Measurements from ENCODE around the gene GNB1L. TPM values are rescaled to one million over a fixed set of nuclear protein-coding genes. Genes with fewer than 3 reads are reported as not detected.
"Not testable (repeated sequence)": the region's sequence is repeated elsewhere in the genome, so short reads cannot be mapped to it uniquely, and the experiment has no call there.

Gene GNB1L
- polyA plus RNA-seq, 3 donors from 2014 or later, result 19.1 to 30.6 (median 20.3) TPM

- no peak overlapping the region for H3K4me3 Mint-ChIP-seq
- H3K36me3 Mint-ChIP-seq, result peaks cover 0 to 3% (median 0%) of the 10 kb centered on the region in 3 donors
- no peaks in the 10 kb centered on the region for H3K4me1 Mint-ChIP-seq
- no peaks in the 10 kb centered on the region for H3K9me3 Mint-ChIP-seq
- H3K27ac Mint-ChIP-seq, result no peak overlapping the region
- DNase-seq, result no peak
- peaks cover 0 to 2% (median 0%) of the 10 kb centered on the region in 3 donors for H3K27me3 Mint-ChIP-seq (ENCODE audit: low read depth in 3 of 3)
Measured at GRCh38 chr22:19801340-19802000, 53.2 kb downstream of the GNB1L start.

GRCh38 chr22:19800761-19801244, 53.9 kb downstream of the GNB1L start:
- H3K4me3 Mint-ChIP-seq, result no peak overlapping the region
- peaks cover 0 to 2% (median 0%) of the 10 kb centered on the region in 3 donors for H3K27me3 Mint-ChIP-seq (ENCODE audit: low read depth in 3 of 3)
- H3K4me1 Mint-ChIP-seq, result no peaks in the 10 kb centered on the region
- peaks cover 0 to 3% (median 0%) of the 10 kb centered on the region in 3 donors for H3K36me3 Mint-ChIP-seq
- no peak overlapping the region for H3K27ac Mint-ChIP-seq
- H3K9me3 Mint-ChIP-seq, result no peaks in the 10 kb centered on the region
- no peak for DNase-seq

- Mint-ChIP-seq H3K27me3 (ENCODE audit: low read depth in 3 of 3) (peaks cover 0 to 2% (median 0%) of the 10 kb centered on the region in 3 donors), H3K27ac (no peak overlapping the region), H3K4me3 (no peak overlapping the region), H3K9me3 (no peaks in the 10 kb centered on the region), H3K4me1 (no peaks in the 10 kb centered on the region), H3K36me3 (peaks cover 0 to 5% (median 0%) of the 10 kb centered on the region in 3 donors)
- DNase-seq, result no peak
Measured at GRCh38 chr22:19800306-19800705, 54.4 kb downstream of the GNB1L start.

GRCh38 chr22:19799322-19800190, 55.1 kb downstream of the GNB1L start:
- H3K27me3 Mint-ChIP-seq (ENCODE audit: low read depth in 3 of 3), result peaks cover 0 to 2% (median 0%) of the 10 kb centered on the region in 3 donors
- no peak overlapping the region for H3K27ac Mint-ChIP-seq
- H3K9me3 Mint-ChIP-seq, result no peaks in the 10 kb centered on the region
- no peaks in the 10 kb centered on the region for H3K4me1 Mint-ChIP-seq
- H3K36me3 Mint-ChIP-seq, result peaks cover 0 to 8% (median 0%) of the 10 kb centered on the region in 3 donors
- no peak overlapping the region for H3K4me3 Mint-ChIP-seq
- no peak for DNase-seq

GRCh38 chr22:19798891-19799293, 55.8 kb downstream of the GNB1L start:
- Mint-ChIP-seq H3K4me1 (no peaks in the 10 kb centered on the region), H3K4me3 (no peak overlapping the region)

DNA sequence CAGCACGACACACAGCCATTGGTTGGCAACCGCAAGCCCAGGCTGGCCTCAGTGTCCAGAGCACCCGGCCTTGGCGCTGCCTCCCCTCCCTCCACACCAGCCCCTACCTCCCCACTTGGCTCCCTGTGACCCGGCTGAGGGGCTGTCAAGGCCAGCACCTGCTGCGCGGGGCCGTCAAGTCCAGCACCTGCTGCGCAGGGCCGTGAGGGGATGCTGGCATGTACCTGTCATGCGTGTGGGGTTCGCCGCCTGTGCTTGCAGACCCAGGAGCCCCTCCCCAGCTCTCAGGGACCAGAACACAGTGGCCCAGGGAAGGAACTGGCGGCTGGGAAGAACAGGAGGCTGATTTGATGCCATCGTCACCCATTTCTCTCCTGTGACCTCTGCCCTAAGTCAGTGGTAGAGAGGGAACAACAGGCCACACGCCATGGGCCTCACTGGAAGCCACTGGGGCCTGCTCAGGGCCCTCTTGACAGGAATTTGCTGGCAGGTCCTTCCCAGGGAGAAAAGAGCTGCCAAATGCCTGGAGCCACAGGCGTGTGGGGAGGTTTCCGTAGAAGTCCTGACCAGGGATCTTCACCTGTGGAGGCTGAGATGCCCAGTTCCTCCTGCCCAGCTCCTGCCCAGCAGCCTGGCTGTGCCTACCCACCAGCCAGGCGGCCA, 56.5 kb downstream of the GNB1L start:
- Mint-ChIP-seq H3K9me3 (peaks cover 0 to 2% (median 0%) of the 10 kb centered on the region in 6 donors), H3K27ac (no peak overlapping the region), H3K4me3 (no peak overlapping the region), H3K27me3 (ENCODE audit: low read depth in 3 of 3) (peaks cover 0 to 2% (median 0%) of the 10 kb centered on the region in 3 donors), H3K4me1 (no peaks in the 10 kb centered on the region), H3K36me3 (peaks cover 12 to 22% (median 14%) of the 10 kb centered on the region in 3 donors)
- DNase-seq, result no peak

More at GRCh38 chr22:19798891-19799293, 55.8 kb downstream of the GNB1L start:
- Mint-ChIP-seq H3K27ac (no peak overlapping the region), H3K27me3 (ENCODE audit: low read depth in 3 of 3) (peaks cover 0 to 2% (median 0%) of the 10 kb centered on the region in 3 donors), H3K9me3 (no peaks in the 10 kb centered on the region), H3K36me3 (peaks cover 7 to 15% (median 7%) of the 10 kb centered on the region in 3 donors)
- no peak for DNase-seq

- DNase-seq, result no peak
- Mint-ChIP-seq H3K27me3 (ENCODE audit: low read depth in 3 of 3) (peaks cover 0 to 2% (median 0%) of the 10 kb centered on the region in 3 donors), H3K4me3 (no peak overlapping the region), H3K4me1 (no peaks in the 10 kb centered on the region), H3K9me3 (peaks cover 0 to 2% (median under 1%) of the 10 kb centered on the region in 6 donors), H3K36me3 (peaks cover 17 to 27% (median 19%) of the 10 kb centered on the region in 3 donors), H3K27ac (no peak overlapping the region)
Measured at GRCh38 chr22:19797086-19798002, 57.3 kb downstream of the GNB1L start.

DNA sequence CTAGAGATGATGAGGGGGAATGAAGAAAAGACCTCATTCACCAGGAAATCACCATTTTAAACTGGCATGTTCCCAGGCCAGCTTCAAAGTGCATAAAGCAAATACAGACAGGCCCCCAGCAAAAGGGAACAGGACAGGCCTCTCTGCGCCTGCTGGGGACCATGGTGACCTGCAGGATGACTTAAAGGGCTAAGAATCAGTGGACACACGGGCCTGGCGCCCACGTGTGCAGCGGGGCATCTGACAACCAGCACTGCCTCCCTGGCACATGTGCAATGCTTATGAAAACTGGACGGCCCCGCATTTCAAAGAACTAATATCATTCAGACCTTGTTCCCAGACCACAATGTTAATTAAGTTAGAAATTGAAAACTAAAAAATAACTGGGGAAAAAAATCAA, 58.5 kb downstream of the GNB1L start:
- Mint-ChIP-seq H3K4me3 (no peak overlapping the region), H3K36me3 (peaks cover 29 to 37% (median 31%) of the 10 kb centered on the region in 3 donors), H3K9me3 (peaks cover 0 to 10% (median 2%) of the 10 kb centered on the region in 6 donors), H3K4me1 (no peaks in the 10 kb centered on the region), H3K27me3 (ENCODE audit: low read depth in 3 of 3) (peaks cover 0 to 2% (median 0%) of the 10 kb centered on the region in 3 donors), H3K27ac (peak overlapping the region in 1 of 6 donors; percentile 60)
- no peak for DNase-seq

DNA sequence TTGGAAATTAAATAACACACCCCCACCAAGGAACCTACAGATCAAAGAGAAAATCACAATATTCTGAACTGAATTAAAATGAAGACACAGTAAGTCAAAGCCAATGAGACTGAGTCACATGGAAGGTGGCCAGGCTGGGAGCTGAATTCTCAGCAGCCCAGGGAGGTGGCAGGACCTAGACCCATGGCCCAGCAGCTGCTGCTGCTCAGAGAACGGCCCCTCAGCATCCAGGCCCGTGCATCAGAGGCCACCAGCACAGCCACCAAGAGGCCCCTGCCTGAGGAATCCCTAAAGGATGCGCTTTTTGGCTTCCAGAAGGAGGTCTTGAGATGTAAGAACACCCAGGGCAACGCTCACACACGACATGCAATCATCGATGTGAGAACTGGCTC, 59.1 kb downstream of the GNB1L start:
- Mint-ChIP-seq H3K27ac (peak overlapping the region in 1 of 6 donors; percentile 56), H3K4me3 (no peak overlapping the region), H3K4me1 (no peaks in the 10 kb centered on the region), H3K27me3 (ENCODE audit: low read depth in 3 of 3) (peaks cover 0 to 2% (median 0%) of the 10 kb centered on the region in 3 donors), H3K9me3 (peaks cover 0 to 10% (median 2%) of the 10 kb centered on the region in 6 donors), H3K36me3 (peaks cover 31 to 37% (median 32%) of the 10 kb centered on the region in 3 donors)
- no peak for DNase-seq

DNA sequence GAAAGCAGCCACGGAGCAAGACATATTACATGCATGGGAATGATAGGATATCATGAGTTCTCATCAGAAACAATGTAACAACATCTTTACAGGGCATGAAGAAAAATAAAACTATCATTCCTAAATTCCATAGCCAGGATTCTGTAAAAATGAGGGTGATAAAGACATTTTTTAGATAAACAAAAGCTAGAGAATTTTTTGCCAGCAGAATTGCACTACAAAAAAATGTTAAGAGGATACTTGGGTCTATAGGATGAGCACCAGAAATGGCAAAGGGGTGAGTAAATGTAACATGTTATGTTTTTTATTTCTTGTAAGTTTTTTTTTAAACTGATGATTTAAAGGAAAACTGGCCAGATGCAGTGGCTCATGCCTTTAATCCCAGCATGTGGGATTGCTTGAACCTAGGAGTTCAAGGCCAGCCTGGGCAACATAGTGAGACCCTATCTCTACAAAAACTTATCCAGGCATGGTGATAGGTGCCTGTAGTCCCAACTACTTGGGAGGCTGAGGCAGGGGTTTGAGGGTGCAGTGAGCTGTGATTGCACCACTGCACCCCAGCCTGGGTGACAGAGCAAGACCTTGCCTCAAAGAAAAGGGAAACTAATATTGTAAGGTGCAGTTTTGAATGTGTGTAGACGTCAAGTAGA, 60.9 kb downstream of the GNB1L start:
- DNase-seq, result no peak
- Mint-ChIP-seq H3K27ac (no peak overlapping the region), H3K4me1 (no peaks in the 10 kb centered on the region), H3K36me3 (peaks cover 31 to 36% (median 35%) of the 10 kb centered on the region in 3 donors), H3K4me3 (no peak overlapping the region), H3K9me3 (peaks cover 0 to 10% (median 2%) of the 10 kb centered on the region in 6 donors), H3K27me3 (ENCODE audit: low read depth in 3 of 3) (peaks cover 0 to 2% (median 0%) of the 10 kb centered on the region in 3 donors)

DNA sequence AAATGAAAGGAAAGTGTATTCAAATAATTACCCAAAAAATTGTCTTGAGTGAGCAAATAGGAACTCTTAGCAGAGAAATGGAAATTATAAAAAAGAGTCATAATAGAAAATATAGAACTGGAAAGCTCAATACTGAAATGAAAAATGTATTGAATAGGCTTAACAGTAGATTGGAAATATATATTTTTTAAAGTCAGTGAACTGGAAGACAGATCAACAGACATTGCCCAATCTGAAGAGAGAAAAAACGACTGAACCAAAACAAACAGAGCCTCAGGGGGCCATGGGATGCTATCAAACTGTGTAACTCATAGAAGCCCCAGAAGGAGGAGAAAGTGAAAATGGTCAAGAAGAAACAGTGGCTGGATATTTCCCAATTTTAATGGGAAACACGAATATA, 61.5 kb downstream of the GNB1L start:
- Mint-ChIP-seq H3K27ac (no peak overlapping the region), H3K4me1 (no peaks in the 10 kb centered on the region), H3K36me3 (peaks cover 31 to 36% (median 35%) of the 10 kb centered on the region in 3 donors), H3K9me3 (peaks cover 0 to 10% (median 2%) of the 10 kb centered on the region in 6 donors), H3K4me3 (no peak overlapping the region), H3K27me3 (ENCODE audit: low read depth in 3 of 3) (peaks cover 0 to 2% (median 0%) of the 10 kb centered on the region in 3 donors)
- DNase-seq, result no peak

GRCh38 chr22:19792383-19792896, 62.2 kb downstream of the GNB1L start:
- peaks cover 31 to 36% (median 35%) of the 10 kb centered on the region in 3 donors for H3K36me3 Mint-ChIP-seq
- not testable (repeated sequence) for H3K4me3 Mint-ChIP-seq; H3K27ac Mint-ChIP-seq; H3K27me3 Mint-ChIP-seq (ENCODE audit: low read depth in 3 of 3); H3K4me1 Mint-ChIP-seq; DNase-seq; H3K9me3 Mint-ChIP-seq

All from immature natural killer cell (primary cell).